Liver (tissue), 9 donors: ENCODE results near the gene SEMA5A. TPM values are rescaled to one million over a fixed set of nuclear protein-coding genes. Genes with fewer than 3 reads are reported as not detected.

ENCODE experiments used
- DNase-seq: peaks from one replicate; pipeline ENCODE4 v3.0.0-alpha.2; 2017; ENCODE audit warnings: low spot score
- H3K27ac ChIP-seq, 2 donors: one replicate each; pipeline ENCODE4 v1.7.0; 2013; ENCODE audit warnings: inconsistent platforms in 2 of 2, low read length in 2 of 2, control low read depth in 1 of 2, low read depth in 1 of 2, mild to moderate bottlenecking in 1 of 2
- H3K27me3 ChIP-seq, 4 donors: one replicate each; pipeline versions ENCODE4 v1.6.1 to v1.7.0; 2013; ENCODE audit warnings: low read length in 3 of 4, inconsistent platforms in 1 of 4, mild to moderate bottlenecking in 1 of 4, moderate library complexity in 1 of 4; ENCODE audit not compliant: control insufficient read depth in 4 of 4, insufficient read depth in 4 of 4
- H3K36me3 ChIP-seq, 4 donors: one replicate each; pipeline versions ENCODE4 v1.6.1 to v1.7.0; 2013; ENCODE audit warnings: low read length in 3 of 4, mild to moderate bottlenecking in 3 of 4, low read depth in 1 of 4, moderate library complexity in 1 of 4; ENCODE audit not compliant: control insufficient read depth in 4 of 4, insufficient read depth in 3 of 4
- H3K4me1 ChIP-seq, 4 donors: one replicate each; pipeline versions ENCODE4 v1.6.1 to v1.7.0; 2013; ENCODE audit warnings: low read length in 3 of 4, mild to moderate bottlenecking in 3 of 4, moderate library complexity in 1 of 4; ENCODE audit not compliant: control insufficient read depth in 4 of 4, insufficient read depth in 4 of 4
- H3K4me3 ChIP-seq, 3 donors: one replicate each; pipeline versions ENCODE4 v1.6.1 to v1.7.0; 2013; ENCODE audit warnings: low read length in 3 of 3, control low read depth in 1 of 3, low read depth in 1 of 3, mild to moderate bottlenecking in 1 of 3
- H3K9ac ChIP-seq, 2 donors: one replicate each; pipeline ENCODE4 v1.7.0; 2013; ENCODE audit warnings: low read length in 2 of 2, mild to moderate bottlenecking in 2 of 2, moderate library complexity in 2 of 2, control low read depth in 1 of 2, low read depth in 1 of 2
- H3K9me3 ChIP-seq, 4 donors: one replicate each; pipeline versions ENCODE4 v1.6.1 to v1.7.0; 2013; ENCODE audit warnings: low read length in 3 of 4; ENCODE audit not compliant: control insufficient read depth in 4 of 4
- EGR1 ChIP-seq, 2 donors: IDR thresholded peaks; 2 replicates each; pipeline ENCODE4 v1.6.1; 2016 to 2018; ENCODE audit warnings: antibody characterized with exemption in 2 of 2, low read depth in 2 of 2
- FOXA1 ChIP-seq: IDR thresholded peaks from 2 replicates; pipeline ENCODE4 v1.6.1; 2016; ENCODE audit warnings: antibody characterized with exemption
- JUND ChIP-seq, 2 donors: IDR thresholded peaks; 2 replicates each; pipeline ENCODE4 v1.6.1; 2016; ENCODE audit warnings: antibody characterized with exemption in 2 of 2
- MAX ChIP-seq: IDR thresholded peaks from 2 replicates; pipeline ENCODE4 v1.6.1; 2016; ENCODE audit warnings: antibody characterized with exemption
- RAD21 ChIP-seq, 2 donors: IDR thresholded peaks; 2 replicates each; pipeline ENCODE4 v1.6.1; 2016; ENCODE audit warnings: antibody characterized with exemption in 2 of 2, mild to moderate bottlenecking in 2 of 2
- REST ChIP-seq: IDR thresholded peaks from 2 replicates; pipeline ENCODE4 v1.6.1; 2016; ENCODE audit warnings: antibody characterized with exemption, mild to moderate bottlenecking
- SP1 ChIP-seq: IDR thresholded peaks from 2 replicates; pipeline ENCODE4 v1.6.1; 2018; ENCODE audit warnings: antibody characterized with exemption, mild to moderate bottlenecking
- TAF1 ChIP-seq: conservative IDR thresholded peaks from 2 replicates; pipeline ENCODE4 v1.6.1; 2016; ENCODE audit warnings: antibody characterized with exemption, mild to moderate bottlenecking
- YY1 ChIP-seq: IDR thresholded peaks from 2 replicates; pipeline ENCODE4 v1.6.1; 2016; ENCODE audit warnings: antibody characterized with exemption, mild to moderate bottlenecking
- ZBTB33 ChIP-seq: IDR thresholded peaks from 2 replicates; pipeline ENCODE4 v1.6.1; 2016; ENCODE audit warnings: antibody characterized with exemption
- WGBS: extraction: QIAGEN DNeasy Blood & Tissue Kit; methylation state at CpG from one replicate; pipeline ENCODE4 v1.1.7; 2013; 5-methylcytosine and 5-hydroxymethylcytosine counted together
- polyA plus RNA-seq, 2 donors: library from polyadenylated mRNA; stranded (reverse) in 1 of 2; unstranded in 1 of 2; fragments of 200-250 nt in 1 of 2; fragments of >200 nt in 1 of 2; fragmentation: Nextera tagmentation in 1 of 2; extraction: Ambion mirVana in 1 of 2; gene quantifications; one replicate each; pipeline versions ENCODE4 v1.2.1 to v1.2.3, GENCODE V29; 2013 to 2015
- total RNA-seq, 2 donors: library from RNA; depleted of rRNA; stranded (reverse); fragments of >200 nt; gene quantifications; one replicate each; pipeline ENCODE4 v1.2.3, GENCODE V29; 2014
- donor health status: healthy.
- donor health status: healthy.
- donor health status: healthy.
- donor health status: healthy.
- donor health status: healthy.

Gene SEMA5A
- total and polyA plus RNA-seq, 4 donors = 1.1 to 5.8 (median 3.2) TPM

- Histone ChIP-seq H3K4me3 (no peak overlapping the region), H3K27me3 (no peaks in the 10 kb centered on the region), H3K36me3 (no peaks in the 10 kb centered on the region), H3K4me1 (no peaks in the 10 kb centered on the region), H3K9ac (no peak overlapping the region), H3K27ac (no peak overlapping the region), H3K9me3 (no peaks in the 10 kb centered on the region)
- no peak for TF ChIP-seq EGR1 (IDR thresholded peaks at IDR 0.05; ENCODE audit: low read depth in 2 of 2)
- no peak for TF ChIP-seq ZBTB33
- TF ChIP-seq MAX = no peak
- TF ChIP-seq TAF1 = no peak
- TF ChIP-seq REST = no peak
- TF ChIP-seq RAD21 (IDR thresholded peaks at IDR 0.05) = no peak
- no peak for DNase-seq
Measured at GRCh38 chr5:9071524-9071923, 474.4 kb downstream of the SEMA5A start.

- H3K36me3 ChIP-seq = peaks cover 0 to 2% (median 0%) of the 10 kb centered on the region in 4 donors
- no peaks in the 10 kb centered on the region for H3K27me3 ChIP-seq
- TF ChIP-seq TAF1 = no peak
- TF ChIP-seq RAD21 (IDR thresholded peaks at IDR 0.05) = no peak
- no peak for TF ChIP-seq SP1
- no peak for TF ChIP-seq YY1
- TF ChIP-seq FOXA1 = no peak
- TF ChIP-seq REST = no peak
- no peak for TF ChIP-seq JUND (IDR thresholded peaks at IDR 0.05)
- H3K27ac ChIP-seq = no peak overlapping the region
- no peak overlapping the region for H3K4me3 ChIP-seq
- H3K9me3 ChIP-seq = no peaks in the 10 kb centered on the region
- H3K4me1 ChIP-seq = no peaks in the 10 kb centered on the region
- WGBS = 79% methylated on average over 3 of the region's 3 CpGs
- no peak overlapping the region for H3K9ac ChIP-seq
- no peak for DNase-seq
Measured at GRCh38 chr5:9071074-9071473, 474.8 kb downstream of the SEMA5A start.
